ENCODE results near the gene CFAP69.
A peak's percentile ranks its signal among the peaks of the same experiment; 100 is the strongest.
"Not testable (repeated sequence)": the region's sequence is repeated elsewhere in the genome, so short reads cannot be mapped to it uniquely, and the experiment has no call there.

Gene CFAP69

DNA sequence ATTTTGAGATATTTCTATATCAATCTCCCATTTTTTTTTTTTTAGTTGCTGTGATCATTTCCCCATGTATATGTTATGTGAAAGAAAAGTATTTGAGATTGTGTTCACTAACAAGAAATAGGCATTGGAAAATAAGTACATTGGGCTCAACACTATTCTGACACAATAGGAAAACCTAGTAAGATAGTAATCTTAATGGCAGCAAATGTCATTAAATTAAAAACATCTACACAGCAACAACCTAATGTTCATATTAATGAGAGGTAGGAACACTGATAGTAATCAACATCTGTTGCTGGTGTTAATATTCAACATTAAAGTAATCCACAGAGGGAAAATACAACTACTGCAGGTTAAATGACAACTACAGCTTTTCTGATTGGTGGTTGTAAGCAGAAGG lies 100.0 kb downstream of the CFAP69 start:
- TF ChIP-seq ZFX (IDR thresholded peaks at IDR 0.05; ENCODE audit: borderline replicate concordance): no peak
- TF ChIP-seq, protein P1, sequence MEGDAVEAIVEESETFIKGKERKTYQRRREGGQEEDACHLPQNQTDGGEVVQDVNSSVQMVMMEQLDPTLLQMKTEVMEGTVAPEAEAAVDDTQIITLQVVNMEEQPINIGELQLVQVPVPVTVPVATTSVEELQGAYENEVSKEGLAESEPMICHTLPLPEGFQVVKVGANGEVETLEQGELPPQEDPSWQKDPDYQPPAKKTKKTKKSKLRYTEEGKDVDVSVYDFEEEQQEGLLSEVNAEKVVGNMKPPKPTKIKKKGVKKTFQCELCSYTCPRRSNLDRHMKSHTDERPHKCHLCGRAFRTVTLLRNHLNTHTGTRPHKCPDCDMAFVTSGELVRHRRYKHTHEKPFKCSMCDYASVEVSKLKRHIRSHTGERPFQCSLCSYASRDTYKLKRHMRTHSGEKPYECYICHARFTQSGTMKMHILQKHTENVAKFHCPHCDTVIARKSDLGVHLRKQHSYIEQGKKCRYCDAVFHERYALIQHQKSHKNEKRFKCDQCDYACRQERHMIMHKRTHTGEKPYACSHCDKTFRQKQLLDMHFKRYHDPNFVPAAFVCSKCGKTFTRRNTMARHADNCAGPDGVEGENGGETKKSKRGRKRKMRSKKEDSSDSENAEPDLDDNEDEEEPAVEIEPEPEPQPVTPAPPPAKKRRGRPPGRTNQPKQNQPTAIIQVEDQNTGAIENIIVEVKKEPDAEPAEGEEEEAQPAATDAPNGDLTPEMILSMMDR (IDR thresholded peaks at IDR 0.05): no peak
- peak overlapping the region; percentile 83 for H3K27ac ChIP-seq

DNA sequence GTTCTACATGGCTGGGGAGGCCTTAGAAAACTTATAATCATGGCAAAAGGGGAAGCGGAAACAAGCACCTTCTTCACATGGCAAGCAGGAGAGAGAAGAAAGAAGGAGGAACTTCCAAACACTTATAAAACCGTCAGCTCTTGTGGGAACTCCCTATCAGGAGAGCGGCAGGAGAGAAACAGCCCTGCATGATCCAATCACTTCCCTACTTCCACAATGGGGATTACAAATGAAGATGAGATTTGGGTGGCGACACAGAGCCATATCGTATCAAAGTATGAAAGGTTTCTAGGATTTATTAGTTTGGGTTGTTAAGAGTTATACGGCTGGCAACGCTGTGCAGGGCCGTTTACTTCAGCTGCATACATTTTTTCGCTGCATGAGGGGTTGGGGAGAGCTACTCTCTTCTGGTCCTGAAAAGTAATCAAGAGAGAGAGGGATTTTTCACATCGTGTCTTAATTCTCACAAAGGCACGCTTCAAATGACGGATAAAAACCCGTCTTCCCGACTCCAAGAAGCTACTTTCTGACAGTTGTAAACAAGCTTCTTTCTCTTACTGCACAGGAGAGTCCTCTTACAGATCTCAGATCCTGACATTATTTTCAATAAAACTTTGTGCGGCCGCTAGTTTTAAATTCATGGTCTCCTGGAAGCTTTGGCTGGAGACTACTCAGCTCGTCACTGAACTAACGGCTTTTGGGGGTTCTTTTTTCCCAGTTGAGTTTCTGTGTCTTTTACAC lies 100.8 kb downstream of the CFAP69 start:
- H3K27ac ChIP-seq: peak overlapping the region; percentile 83
- TF ChIP-seq, protein P1 (IDR thresholded peaks at IDR 0.05): no peak
- TF ChIP-seq ZFX (IDR thresholded peaks at IDR 0.05; ENCODE audit: borderline replicate concordance): no peak

DNA sequence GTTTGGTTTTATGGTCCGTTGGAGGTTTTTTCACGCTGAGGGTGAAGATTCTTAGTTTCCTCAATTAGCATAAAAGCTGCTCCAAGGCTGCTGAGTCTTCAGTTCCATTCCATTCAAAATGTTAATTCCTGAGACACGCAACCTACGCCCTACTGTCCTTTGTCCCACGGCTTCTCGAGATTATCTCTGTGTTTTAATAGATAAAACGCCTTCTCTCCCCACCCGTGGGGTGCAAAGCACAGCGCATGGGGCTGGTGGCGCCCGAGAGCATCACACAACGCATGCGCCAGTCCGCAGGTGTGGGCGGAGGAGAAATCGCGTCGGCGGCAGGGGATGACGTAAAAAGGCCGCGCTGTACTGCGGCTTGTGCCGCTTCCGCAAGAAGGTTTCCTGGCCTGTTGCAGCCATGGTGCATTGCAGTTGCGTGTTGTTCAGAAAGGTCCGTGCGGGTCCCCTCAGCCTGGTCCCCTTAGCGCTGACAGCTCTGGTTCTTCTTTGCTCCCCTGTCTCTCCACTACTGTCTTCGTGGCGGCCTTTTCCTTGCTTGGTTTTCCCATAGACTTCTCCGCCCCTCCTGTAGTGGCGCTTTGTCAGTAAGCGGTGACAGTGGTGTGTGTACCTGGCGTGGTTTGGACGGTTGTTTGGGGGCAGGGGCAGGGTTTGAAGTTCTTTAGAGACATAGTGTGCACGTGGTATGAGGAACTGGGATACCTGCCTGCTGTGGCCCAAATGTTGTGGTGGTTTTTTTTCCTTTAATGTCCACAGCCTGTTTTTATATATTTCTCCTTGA lies 101.6 kb downstream of the CFAP69 start, which contains the start of gene GTPBP10:
Gene GTPBP10, plus strand, starts transcription at position 381 of the 790 bp plus-strand sequence. Its CDS starts 26 bp downstream, at position 407.
- TF ChIP-seq ZFX (IDR thresholded peaks at IDR 0.05; ENCODE audit: borderline replicate concordance): no peak
- TF ChIP-seq, protein P1 (IDR thresholded peaks at IDR 0.05): peak; percentile 94

DNA sequence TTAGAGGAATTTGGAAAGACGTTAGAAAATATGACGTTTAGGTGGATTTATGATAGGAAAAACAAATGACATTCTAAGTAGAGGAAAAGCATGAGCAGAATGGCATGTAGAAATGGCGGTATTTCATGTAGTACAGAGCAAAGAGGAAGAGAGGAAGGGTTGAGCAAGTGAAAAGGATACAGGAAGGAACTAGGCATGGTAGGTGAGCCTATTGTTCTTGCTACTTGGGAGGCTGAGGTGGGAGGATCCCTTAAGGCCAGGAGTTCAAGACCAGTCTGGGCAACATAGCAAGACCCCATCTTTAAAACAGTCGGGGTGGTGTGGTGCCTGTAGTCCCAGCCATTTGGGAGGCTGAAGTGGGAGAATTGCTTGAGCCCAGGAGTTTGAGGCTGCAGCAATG lies 102.8 kb downstream of the CFAP69 start:
- H3K27ac ChIP-seq: no peak overlapping the region; the same call in 1 of the 2 replicates
- no peak for TF ChIP-seq ZFX (IDR thresholded peaks at IDR 0.05; ENCODE audit: borderline replicate concordance)
- TF ChIP-seq, protein P1 (IDR thresholded peaks at IDR 0.05): no peak

More for the DNA sequence above, 101.6 kb downstream of the CFAP69 start, which contains the start of gene GTPBP10:
- peak within 1 kb of the TSS; percentile 83 for H3K27ac ChIP-seq

DNA sequence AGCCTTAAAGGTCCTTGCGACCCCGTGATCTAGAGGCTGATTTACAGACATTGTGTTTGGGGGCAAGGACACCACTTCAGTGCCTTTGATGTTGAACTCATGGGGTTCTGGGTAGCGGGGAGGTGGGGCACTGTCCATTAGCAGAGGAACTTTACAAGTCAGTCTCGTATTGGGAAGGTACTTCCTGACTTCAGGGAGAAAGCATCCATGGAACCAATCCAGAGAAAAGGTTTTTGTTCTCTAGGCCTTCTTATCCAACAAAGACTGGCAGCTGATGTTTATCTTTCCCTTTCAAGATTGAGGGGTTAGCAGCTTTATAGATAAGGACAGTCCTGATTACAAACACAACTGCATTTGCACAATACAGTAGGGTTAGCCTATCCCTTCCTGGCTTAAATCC lies 104.3 kb downstream of the CFAP69 start:
- TF ChIP-seq, protein P1 (IDR thresholded peaks at IDR 0.05): no peak
- no peak for TF ChIP-seq ZFX (IDR thresholded peaks at IDR 0.05; ENCODE audit: borderline replicate concordance)
- no peak overlapping the region for H3K27ac ChIP-seq

DNA sequence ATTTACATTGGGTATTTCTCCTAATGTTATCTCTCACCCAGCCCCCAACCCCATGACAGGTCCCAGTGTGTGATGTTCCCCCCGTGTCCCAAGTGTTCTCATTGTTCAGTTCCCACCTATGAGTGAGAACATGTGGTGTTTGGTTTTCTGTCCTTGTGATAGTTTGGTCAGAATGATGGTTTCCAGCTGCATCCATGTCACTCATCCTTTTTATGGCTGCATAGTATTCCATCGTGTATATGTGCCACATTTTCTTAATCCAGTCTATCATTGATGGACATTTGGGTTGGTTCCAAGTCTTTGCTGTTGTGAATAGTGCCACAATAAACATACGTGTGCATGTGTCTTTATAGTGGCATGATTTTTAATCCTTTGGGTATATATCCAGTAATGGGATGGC lies 105.1 kb downstream of the CFAP69 start:
- not testable (repeated sequence) for H3K27ac ChIP-seq

DNA sequence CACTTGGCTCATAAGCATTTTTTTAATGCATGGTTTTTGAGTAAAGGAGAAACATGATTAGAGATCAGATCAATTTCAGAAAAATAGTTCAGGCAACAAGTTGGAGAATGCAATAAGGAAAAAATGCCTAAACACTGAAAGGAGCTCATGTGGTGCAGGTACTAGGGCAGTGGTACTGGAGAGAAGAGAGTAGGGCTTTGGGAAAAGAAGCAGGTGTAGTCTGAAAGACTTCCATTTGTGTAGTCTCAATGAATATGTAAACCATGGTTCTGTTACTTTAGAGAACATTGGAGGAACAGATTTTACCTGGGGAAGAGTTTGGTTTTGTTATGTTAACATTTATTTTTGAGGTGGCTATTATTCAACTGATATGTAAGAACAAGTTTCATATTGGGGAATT lies 107.0 kb downstream of the CFAP69 start:
- H3K27ac ChIP-seq: no peak overlapping the region
- TF ChIP-seq, protein P1 (IDR thresholded peaks at IDR 0.05): no peak
- no peak for TF ChIP-seq ZFX (IDR thresholded peaks at IDR 0.05; ENCODE audit: borderline replicate concordance)
